Bronchial epithelial cell (primary cell): ENCODE results near the gene KPTN. TPM values are rescaled to one million over a fixed set of nuclear protein-coding genes. Genes with fewer than 3 reads are reported as not detected.

ENCODE experiments used
- DNase-seq: peaks from one replicate; pipeline ENCODE4 v3.0.0-alpha.2; 2010; ENCODE audit warnings: low read depth
- FAIRE-seq: peaks from 2 replicates; lab custom pipeline; 2011; peaks lifted over from hg19 to GRCh38; lab: Jason Lieb, UNC
- H3K27me3 ChIP-seq: 2 replicates; pipeline ENCODE4 v1.5.1; 2011; ENCODE audit warnings: low read length; ENCODE audit not compliant: control insufficient read depth, insufficient read depth
- H3K36me3 ChIP-seq: 2 replicates; pipeline ENCODE4 v1.5.1; 2011; ENCODE audit warnings: low read length; ENCODE audit not compliant: control insufficient read depth, insufficient read depth
- H3K4me3 ChIP-seq: 2 replicates; pipeline ENCODE4 v1.5.1; 2011; ENCODE audit warnings: mild to moderate bottlenecking, low read depth, low read length, control low read depth
- total RNA-seq: library from RNA; depleted of rRNA; stranded (reverse); fragments of >200 nt; gene quantifications from 2 replicates; pipeline ENCODE4 v1.2.1, GENCODE V29; 2014
- TF ChIP-seq, protein P1 (sequence below): IDR thresholded peaks from 2 replicates; pipeline ENCODE4 v1.5.1; 2011; ENCODE audit warnings: mild to moderate bottlenecking, moderate library complexity, low read length, control low read depth, inconsistent platforms; ENCODE audit not compliant: insufficient read depth, severe bottlenecking

Gene KPTN
- total RNA-seq, 1 donor from 2014 or later, result 2.1 TPM

DNA sequence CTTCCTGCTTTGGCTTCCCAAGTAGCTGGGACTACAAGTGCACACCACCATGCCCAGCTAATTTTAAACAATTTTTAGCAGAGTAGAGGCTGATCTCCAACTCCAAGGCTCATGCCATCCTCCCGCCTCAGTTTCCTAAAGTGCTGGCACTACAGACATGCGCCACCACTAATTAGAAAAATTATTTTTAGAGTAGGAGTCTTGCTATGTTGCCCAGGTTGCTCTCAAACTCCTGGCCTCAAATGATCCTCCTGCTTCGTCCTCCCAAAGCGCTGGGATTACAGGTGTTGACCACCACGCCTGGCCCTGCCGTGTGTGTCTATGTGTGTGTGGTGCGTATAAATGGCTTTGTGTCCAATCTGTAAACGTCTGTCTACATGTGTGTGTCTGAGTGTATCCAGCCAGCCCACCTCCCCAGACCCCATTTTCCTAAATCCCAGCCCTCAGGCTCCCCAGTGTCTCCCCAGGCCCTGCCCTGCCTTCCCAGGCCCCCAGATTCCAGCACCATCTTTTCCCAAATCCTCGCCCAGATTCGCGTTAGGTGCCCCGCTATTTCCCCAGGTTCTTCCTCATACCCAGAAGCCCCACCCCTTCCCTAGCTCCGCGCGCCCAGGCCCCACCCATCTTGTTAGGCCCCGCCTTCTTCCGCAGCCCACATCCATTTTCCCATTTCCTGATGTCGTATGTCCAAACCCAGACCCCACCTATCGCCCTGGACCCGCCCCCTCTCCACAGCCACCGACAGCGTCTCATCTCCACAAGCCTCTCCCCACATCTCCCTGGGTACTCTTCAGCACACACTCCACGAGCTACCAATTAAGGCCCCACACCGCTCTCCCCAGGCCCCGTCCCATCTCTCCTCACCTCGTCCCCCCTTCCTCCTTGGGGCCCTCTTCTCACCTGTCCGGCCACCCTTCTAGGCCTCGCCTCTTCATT is 37.2 kb downstream of the KPTN start:
- H3K4me3 ChIP-seq, result peak overlapping the region; percentile 25
- H3K36me3 ChIP-seq, result no peaks in the 10 kb centered on the region
- peak; percentile 55 for FAIRE-seq
- peaks cover 27% of the 10 kb centered on the region for H3K27me3 ChIP-seq
- DNase-seq, result peak; percentile 55
- TF ChIP-seq, protein P1, sequence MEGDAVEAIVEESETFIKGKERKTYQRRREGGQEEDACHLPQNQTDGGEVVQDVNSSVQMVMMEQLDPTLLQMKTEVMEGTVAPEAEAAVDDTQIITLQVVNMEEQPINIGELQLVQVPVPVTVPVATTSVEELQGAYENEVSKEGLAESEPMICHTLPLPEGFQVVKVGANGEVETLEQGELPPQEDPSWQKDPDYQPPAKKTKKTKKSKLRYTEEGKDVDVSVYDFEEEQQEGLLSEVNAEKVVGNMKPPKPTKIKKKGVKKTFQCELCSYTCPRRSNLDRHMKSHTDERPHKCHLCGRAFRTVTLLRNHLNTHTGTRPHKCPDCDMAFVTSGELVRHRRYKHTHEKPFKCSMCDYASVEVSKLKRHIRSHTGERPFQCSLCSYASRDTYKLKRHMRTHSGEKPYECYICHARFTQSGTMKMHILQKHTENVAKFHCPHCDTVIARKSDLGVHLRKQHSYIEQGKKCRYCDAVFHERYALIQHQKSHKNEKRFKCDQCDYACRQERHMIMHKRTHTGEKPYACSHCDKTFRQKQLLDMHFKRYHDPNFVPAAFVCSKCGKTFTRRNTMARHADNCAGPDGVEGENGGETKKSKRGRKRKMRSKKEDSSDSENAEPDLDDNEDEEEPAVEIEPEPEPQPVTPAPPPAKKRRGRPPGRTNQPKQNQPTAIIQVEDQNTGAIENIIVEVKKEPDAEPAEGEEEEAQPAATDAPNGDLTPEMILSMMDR, result no peak

DNA sequence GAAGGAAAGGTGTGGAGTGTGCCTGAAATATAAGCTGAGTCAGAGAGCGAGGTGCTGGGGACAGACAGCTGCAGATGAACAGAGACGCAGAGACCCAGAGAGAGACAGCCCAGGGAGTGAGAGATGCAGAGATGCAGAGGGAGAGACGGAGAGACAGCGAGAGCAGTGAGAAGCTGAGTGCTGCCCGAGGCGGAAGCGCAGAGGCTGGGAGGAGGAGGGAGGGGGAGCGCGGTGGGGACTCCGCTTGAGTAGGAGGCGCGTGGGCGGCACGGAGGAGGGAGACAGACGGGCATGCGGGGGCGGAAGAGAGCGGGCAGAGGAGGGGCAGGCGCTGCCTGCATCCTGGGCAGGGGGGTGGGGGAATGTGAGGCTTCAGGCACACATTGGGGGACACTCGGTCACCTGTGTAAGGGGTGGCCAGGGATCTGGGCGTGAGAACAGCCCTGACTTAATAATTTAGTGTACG is 38.0 kb downstream of the KPTN start:
- DNase-seq, result no peak
- peaks cover 27% of the 10 kb centered on the region for H3K27me3 ChIP-seq
- H3K36me3 ChIP-seq, result no peaks in the 10 kb centered on the region
- TF ChIP-seq, protein P1, result no peak
- no peak overlapping the region for H3K4me3 ChIP-seq
- no peak for FAIRE-seq

DNA sequence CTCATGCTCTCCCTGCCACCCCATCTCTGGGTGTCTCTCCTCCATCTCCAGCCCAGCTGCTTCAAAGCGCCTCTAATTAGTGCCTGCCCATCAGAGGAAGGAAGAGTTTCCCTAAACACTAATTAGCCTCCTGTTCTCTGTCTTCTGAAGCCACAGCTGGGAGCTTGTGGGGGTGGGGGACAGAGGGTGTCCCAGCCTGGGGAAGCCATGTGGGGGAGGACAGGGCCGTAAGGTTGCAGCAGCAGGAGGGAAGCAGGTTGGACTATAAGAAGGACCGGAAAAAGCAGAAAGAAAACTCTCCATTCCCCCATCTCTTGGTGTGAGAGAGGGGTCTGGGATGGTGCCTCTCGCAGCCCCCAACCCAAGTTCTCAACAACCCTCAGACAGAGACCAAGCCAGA is 38.5 kb downstream of the KPTN start:
- H3K36me3 ChIP-seq, result no peaks in the 10 kb centered on the region
- no peak overlapping the region for H3K4me3 ChIP-seq
- FAIRE-seq (no peak), DNase-seq (no peak)
- TF ChIP-seq, protein P1, result no peak
- H3K27me3 ChIP-seq, result peaks cover 27% of the 10 kb centered on the region

DNA sequence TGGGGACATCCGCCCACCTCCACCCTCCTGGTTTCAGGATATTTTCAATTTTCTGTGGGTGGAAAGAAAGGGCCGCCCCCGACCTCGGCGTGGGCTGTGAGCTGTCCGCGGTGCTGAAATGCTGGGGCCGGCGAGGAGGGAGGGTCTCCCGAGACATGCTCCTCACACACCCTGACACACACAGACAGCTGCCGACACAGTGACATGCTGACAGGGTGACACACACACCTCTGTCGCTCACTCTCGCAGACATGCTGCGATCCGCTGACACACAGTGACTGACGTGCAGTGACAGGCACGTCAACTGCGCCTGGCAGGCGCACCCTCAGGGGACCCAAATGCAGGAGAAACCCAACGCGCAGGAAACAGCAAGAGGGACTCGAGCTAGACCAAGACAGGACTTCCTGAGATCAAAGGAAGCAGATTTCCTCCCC is 39.6 kb downstream of the KPTN start:
- H3K27me3 ChIP-seq, result peaks cover 25% of the 10 kb centered on the region
- FAIRE-seq, result no peak
- H3K36me3 ChIP-seq, result no peaks in the 10 kb centered on the region
- H3K4me3 ChIP-seq, result no peak overlapping the region
- TF ChIP-seq, protein P1, result no peak
- no peak for DNase-seq

DNA sequence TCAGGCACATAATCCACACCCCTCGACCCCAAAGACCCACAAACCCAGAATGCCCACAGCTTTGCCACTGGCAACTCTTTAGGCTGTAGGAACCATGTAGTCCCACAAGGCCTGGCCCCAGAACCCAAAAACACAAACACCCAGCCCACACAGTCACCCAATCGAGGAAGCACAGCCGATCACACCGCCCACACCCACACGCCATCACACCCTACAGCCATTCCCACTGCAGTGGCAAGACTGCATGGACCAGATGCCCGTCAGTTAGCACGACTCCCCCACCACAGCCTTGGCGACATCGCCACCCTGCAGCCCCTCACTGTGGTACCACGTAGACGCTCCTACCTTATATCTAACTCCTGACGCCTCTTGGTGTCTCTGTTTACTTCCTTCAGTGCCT is 40.7 kb downstream of the KPTN start:
- Histone ChIP-seq H3K36me3 (no peaks in the 10 kb centered on the region), H3K27me3 (peaks cover 22% of the 10 kb centered on the region), H3K4me3 (no peak overlapping the region)
- DNase-seq (no peak), FAIRE-seq (no peak)
- TF ChIP-seq, protein P1, result no peak
